ENCODE data around the gene DPP9. TPM values are rescaled to one million over a fixed set of nuclear protein-coding genes. Genes with fewer than 3 reads are reported as not detected.
A peak's percentile ranks its signal among the peaks of the same experiment; 100 is the strongest.

The DPP9 gene
- total RNA-seq, 3 donors from 2014 or later, result 67.8 to 89.3 (median 74.0) TPM

DNA sequence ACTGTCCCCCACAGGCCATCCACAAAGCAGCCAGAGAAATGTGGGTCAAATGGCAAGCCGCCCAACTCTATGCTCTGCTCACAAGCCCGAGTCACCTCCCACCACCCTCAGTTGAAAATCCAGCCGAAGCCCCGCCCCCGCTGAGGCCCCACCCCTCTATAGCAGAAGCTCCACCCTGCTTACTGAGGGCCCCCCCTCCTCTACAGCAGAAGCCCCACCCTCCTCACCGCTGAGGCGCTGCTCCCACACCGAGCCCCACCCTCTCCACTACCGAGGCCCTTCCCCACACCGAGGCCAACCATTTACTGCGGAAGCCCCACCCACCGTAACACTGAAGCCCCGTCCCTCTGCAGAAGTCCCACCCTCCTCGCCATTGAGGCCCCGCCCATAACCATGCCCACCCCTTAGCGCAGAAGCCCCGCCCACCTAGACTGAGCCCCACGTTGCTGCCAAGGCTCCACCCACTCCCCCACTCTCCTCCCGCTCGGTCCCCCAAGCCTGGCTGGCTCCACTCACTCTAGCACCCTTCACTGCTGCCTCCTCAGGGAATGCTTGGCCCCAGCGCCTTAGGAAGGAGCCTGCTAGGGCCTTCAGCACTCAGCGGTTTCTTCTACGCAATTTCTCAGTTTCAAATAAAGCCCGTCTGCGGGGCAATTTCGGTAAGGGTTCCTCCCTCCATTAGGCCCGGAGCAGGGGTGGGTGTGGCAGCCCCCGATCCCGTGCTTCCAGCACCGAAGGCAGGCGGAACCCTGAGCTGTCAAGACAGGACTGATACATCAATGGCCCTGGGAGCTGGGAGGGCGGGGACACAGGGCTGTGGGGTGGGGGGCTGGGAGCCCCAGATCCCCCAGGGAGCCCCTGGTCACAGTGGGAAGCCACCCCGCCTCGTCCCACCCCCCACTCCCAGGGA lies 44.5 kb downstream of the DPP9 start:
- TF ChIP-seq, protein P1, sequence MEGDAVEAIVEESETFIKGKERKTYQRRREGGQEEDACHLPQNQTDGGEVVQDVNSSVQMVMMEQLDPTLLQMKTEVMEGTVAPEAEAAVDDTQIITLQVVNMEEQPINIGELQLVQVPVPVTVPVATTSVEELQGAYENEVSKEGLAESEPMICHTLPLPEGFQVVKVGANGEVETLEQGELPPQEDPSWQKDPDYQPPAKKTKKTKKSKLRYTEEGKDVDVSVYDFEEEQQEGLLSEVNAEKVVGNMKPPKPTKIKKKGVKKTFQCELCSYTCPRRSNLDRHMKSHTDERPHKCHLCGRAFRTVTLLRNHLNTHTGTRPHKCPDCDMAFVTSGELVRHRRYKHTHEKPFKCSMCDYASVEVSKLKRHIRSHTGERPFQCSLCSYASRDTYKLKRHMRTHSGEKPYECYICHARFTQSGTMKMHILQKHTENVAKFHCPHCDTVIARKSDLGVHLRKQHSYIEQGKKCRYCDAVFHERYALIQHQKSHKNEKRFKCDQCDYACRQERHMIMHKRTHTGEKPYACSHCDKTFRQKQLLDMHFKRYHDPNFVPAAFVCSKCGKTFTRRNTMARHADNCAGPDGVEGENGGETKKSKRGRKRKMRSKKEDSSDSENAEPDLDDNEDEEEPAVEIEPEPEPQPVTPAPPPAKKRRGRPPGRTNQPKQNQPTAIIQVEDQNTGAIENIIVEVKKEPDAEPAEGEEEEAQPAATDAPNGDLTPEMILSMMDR (IDR thresholded peaks at IDR 0.05), result no peak
- no peaks in the 10 kb centered on the region for H3K4me1 ChIP-seq (ENCODE audit: low read depth)
- H3K9me3 ChIP-seq, result no peaks in the 10 kb centered on the region
- DNase-seq (peak in 1 of 3 donors; percentile 19), ATAC-seq (peak; percentile 55)
- intact Hi-C loops (cut with DNase I, micrococcal nuclease), result no loop called here
- no peak overlapping the region for H3K4me3 ChIP-seq
- H3K36me3 ChIP-seq (ENCODE audit: low read depth), result no peaks in the 10 kb centered on the region

DNA sequence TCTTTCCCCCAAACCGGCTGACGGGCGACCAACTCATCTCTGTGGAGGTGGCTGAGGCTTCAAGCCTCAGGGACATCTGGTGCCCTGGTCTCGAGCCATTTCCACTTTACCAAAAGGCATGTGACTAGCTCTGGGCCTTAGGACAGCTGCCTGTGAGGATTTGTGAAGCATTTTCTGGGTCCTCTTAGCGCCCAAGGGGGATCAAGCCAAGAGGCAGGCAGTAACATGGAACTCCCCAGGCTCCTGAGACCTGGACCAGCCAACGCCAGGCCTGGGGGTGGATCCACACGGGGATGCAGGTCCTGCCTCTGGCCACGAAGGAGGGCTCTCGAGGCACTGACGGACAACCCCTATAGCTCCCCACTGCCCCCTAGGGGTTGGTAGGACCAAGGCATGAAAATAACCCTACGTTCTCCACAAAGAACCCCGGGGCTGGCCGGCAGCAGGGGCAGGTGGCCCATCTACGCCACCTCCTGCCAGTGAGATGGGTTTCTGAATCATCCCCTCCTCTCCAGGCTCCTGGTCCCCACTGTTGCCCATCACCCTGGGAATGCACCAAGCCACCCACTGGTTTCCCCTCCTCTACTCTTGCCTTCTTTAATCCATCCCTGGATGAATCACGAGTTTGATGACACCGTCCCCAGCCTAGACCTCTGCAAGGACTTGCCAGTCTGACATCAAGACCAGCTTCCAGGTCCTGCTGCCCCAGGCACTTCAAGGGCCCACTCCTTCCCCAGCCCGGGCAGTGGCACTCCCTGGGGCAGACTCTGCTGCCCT lies 46.5 kb downstream of the DPP9 start:
- Histone ChIP-seq H3K4me3 (no peak overlapping the region), H3K9me3 (no peaks in the 10 kb centered on the region), H3K36me3 (ENCODE audit: low read depth) (no peaks in the 10 kb centered on the region), H3K4me1 (ENCODE audit: low read depth) (no peaks in the 10 kb centered on the region)
- intact Hi-C loops (cut with DNase I, micrococcal nuclease), result no loop called here
- peak; percentile 72 for ATAC-seq
- TF ChIP-seq, protein P1 (IDR thresholded peaks at IDR 0.05), result peak; percentile 25
- DNase-seq, result peak in 1 of 3 donors; percentile 37

DNA sequence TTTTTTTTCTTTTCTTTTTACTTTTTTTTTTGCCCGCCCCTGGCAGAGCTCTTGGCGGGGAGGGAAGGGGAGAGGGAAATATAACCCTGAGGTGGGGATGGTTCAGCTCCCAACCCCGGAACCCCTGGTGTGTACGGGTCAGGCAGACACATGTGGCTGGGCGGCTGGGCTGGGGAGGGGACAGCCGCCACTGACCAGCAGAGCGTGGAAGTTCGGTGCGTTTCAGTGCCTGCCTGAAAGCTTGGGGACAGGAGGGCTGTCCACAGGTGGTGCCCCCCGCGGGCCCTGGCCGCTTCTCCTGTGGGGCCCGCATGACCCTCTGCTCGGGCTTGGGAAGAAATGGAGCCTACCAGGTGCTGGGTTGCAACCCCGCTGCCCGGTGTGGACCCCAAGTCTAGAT lies 48.3 kb downstream of the DPP9 start:
- no peak overlapping the region for H3K4me3 ChIP-seq
- H3K9me3 ChIP-seq, result no peaks in the 10 kb centered on the region
- no peaks in the 10 kb centered on the region for H3K36me3 ChIP-seq (ENCODE audit: low read depth)
- TF ChIP-seq, protein P1 (IDR thresholded peaks at IDR 0.05), result no peak
- no peak for DNase-seq
- no peaks in the 10 kb centered on the region for H3K4me1 ChIP-seq (ENCODE audit: low read depth)
- no peak for ATAC-seq
- intact Hi-C loops (cut with DNase I, micrococcal nuclease), result no loop called here

DNA sequence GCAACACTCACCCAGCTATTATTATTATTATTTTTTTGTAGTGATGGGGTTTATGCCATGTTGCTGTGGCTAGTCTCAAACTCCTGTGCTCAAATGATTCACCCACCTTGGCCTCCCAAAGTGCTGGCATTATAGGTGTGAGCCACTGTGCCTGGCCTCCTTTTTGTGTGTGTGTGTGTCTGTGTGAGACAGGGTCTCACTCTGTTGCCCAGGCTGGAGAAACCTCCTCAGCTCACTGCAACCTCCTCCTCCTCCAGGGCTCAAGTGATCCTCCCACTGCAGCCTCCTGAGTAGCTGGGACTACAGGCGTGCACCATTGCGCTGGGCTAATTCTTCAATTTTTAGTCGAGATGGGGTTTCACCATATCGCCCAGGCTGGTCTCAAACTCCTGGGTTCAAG lies 49.9 kb downstream of the DPP9 start:
- TF ChIP-seq, protein P1 (IDR thresholded peaks at IDR 0.05), result no peak
- H3K36me3 ChIP-seq (ENCODE audit: low read depth), result no peaks in the 10 kb centered on the region
- H3K4me1 ChIP-seq (ENCODE audit: low read depth), result peaks cover 9% of the 10 kb centered on the region
- H3K4me3 ChIP-seq, result no peak overlapping the region
- no peak for ATAC-seq
- no peak for DNase-seq
- intact Hi-C loops (cut with DNase I, micrococcal nuclease), result no loop called here
- H3K9me3 ChIP-seq, result no peaks in the 10 kb centered on the region

DNA sequence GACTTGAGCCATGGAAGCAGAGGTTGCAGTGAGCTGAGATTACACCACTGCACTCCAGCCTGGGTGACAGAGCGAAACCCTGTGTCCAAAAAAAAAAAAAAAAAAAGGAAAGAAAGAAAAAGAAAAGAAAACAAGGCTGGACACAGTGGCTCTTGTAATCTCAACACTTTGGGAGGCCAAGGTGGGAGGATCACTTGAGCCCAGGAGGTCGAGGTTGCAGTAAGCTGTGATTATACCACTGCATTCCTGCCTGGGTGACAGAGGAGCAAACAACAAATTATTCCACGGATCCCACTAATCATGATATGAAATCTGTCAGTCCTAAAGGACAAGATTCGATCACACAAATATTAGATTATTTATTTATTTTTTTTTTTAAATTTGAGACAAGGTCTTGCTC lies 50.4 kb downstream of the DPP9 start:
- no peaks in the 10 kb centered on the region for H3K9me3 ChIP-seq
- ATAC-seq, result no peak
- DNase-seq, result no peak
- no peaks in the 10 kb centered on the region for H3K36me3 ChIP-seq (ENCODE audit: low read depth)
- H3K4me3 ChIP-seq, result no peak overlapping the region
- intact Hi-C loops (cut with DNase I, micrococcal nuclease), result no loop called here
- TF ChIP-seq, protein P1 (IDR thresholded peaks at IDR 0.05), result no peak
- H3K4me1 ChIP-seq (ENCODE audit: low read depth), result peaks cover 10% of the 10 kb centered on the region
